Neural cell (in vitro differentiated cells): ENCODE measurements around the gene PCNX1.

Experiments used
- CTCF ChIP-seq: fragments of 450-650 bp; IDR thresholded peaks from 2 replicates; pipeline ENCODE4 v1.5.1; 2014; ENCODE audit warnings: antibody characterized with exemption, mild to moderate bottlenecking, moderate library complexity; ENCODE audit not compliant: poor library complexity, severe bottlenecking
- EP300 ChIP-seq: fragments of 450-650 bp; conservative IDR thresholded peaks from 2 replicates; pipeline ENCODE4 v1.6.1; 2014; ENCODE audit warnings: antibody characterized with exemption, mild to moderate bottlenecking, moderate library complexity; ENCODE audit not compliant: poor library complexity, severe bottlenecking
- EZH2 ChIP-seq: fragments of 200-600, 300-800 bp; shearing (Covaris generic), sonication (generic); IDR thresholded peaks from 2 replicates; pipeline ENCODE4 v1.6.1; 2014; ENCODE audit warnings: antibody characterized with exemption, low read length, borderline replicate concordance, mild to moderate bottlenecking; ENCODE audit not compliant: insufficient read depth, poor library complexity, severe bottlenecking
- POLR2AphosphoS5 ChIP-seq: IDR thresholded peaks from 2 replicates; pipeline ENCODE4 v1.6.1; 2012
- REST ChIP-seq: IDR thresholded peaks from 2 replicates; pipeline ENCODE4 v1.6.1; 2012; ENCODE audit warnings: borderline replicate concordance
- SMC3 ChIP-seq: fragments of 450-650 bp; conservative IDR thresholded peaks from 2 replicates; pipeline ENCODE4 v1.6.1; 2014; ENCODE audit warnings: antibody characterized with exemption, mild to moderate bottlenecking, moderate library complexity; ENCODE audit not compliant: poor library complexity
- TAF1 ChIP-seq: IDR thresholded peaks from 2 replicates; pipeline ENCODE4 v1.6.1; 2012; ENCODE audit warnings: low read depth

DNA sequence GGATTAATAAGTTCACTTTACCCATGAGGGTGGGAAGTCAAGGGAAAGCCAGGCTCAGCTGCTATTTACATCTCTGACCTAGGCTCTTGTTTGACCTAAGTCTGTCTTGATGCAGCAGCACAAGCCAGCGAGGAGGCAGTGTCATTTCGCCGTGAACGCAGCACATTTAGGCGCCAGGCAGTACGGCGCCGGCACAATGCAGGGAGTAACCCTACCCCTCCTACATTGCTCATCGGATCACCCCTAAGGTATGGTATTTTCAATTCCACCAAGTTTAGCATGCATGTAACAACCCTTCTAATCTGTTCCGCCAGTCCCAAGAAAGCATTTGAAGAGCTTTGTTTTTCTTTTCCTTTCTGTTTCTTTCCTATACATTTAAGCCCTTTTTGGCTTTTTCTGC, 81.2 kb downstream of the PCNX1 start:
- TF ChIP-seq EP300 (no peak), SMC3 (no peak), CTCF (no peak), TAF1 (no peak), POLR2AphosphoS5 (no peak), EZH2 (no peak), REST (no peak)
